GM21529 (cell line): ENCODE measurements around the gene CES2.
A peak's percentile ranks its signal among the peaks of the same experiment; 100 is the strongest.

Experiments used
- ATAC-seq: cut with Tn5 transposase; IDR thresholded peaks from one replicate; pipeline ENCODE4 v1.9.1; 2021; ENCODE audit not compliant: unreplicated experiment

The CES2 gene

DNA sequence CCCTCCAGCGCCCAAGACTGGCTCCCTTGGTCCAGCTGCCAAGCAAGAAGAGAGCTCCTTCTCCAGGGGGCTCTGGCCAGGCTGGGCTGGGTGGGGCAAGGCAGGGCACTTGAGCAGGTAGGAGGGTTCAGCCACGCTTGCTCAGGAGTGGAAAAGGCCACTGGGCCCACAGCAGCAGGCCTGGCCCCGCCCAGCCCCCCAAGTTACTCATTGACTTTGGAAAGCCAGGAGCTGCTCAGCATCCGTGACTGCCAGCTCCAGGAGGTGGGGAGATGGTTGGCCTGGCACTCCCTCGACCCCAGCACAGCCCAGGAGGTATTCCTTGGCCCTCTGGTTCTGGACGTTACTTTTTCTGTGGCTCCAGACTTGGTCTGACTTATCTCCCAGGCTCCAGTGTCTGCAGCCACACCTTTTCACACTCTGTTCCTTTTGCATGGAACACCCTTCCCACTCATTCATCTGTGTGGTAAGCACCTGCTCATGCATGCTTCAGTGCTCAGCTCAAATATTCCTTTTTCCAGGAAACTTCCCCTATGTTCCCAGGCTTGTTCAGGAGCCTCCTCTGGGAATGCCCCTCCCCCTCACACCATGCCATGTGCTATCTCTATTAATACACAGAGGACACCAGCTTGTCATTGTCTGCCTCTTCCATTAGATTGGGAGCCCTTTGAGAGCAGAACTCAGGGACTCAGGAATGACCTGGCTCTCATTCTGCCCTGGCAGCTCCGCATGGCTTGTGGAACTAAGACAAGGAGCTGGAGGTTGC lies 16.3 kb upstream of the CES2 start, which contains the start of gene CDH16:
Gene CDH16 (minus strand): TSS at position 83 of the 766 bp plus-strand sequence. CDS start 820 bp downstream, outside the sequence.
- ATAC-seq: no peak

DNA sequence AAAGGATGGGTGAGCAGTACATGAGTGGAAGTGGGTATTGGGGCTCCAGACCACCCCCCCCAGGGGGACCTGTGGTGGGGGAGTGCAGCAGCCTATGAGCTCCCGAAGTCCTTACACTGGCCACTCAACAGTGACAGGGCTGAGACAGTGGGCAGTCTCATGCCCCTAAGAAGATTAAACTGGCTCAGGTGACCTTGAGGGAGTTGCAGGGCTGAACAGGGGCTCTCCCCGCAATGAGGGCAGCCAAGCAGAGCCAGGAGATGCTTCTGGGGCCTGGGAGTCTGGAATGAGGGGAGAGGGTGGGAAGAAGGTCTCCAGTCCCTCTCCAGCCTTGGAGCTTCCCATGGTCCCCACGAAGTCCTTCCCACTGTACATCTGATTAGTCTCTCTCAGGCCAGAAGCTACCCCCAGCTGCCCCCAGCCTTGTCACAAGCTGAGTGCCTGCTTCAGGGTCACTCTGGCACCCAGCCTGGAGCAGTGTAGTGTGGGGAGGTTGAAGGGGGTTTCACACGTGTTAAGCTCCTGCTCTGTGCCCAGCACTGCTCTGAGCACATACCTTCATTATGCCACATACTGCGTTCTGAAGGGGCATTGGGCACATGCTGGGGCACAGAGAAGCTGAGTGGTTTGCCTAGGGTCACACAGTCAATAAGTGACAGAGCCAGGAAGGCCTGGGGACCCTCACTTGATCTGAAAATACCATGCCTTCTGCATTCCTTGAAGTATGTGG lies 15.6 kb upstream of the CES2 start:
- ATAC-seq: no peak

DNA sequence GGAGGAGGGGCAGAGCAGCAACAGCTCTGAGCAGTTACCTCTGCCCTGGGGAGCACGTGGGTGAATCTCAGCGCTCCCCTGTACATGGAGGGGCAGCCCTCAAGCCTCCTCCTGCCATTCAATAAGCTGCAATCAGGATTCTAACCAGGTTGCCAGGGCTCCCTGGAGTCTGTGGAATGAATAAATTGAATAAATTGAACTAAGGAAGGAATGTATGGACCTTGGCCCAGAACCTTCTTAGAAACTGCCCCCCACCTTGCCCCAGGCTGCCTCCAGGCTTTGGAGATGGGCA lies 15.1 kb upstream of the CES2 start:
- no peak for ATAC-seq

DNA sequence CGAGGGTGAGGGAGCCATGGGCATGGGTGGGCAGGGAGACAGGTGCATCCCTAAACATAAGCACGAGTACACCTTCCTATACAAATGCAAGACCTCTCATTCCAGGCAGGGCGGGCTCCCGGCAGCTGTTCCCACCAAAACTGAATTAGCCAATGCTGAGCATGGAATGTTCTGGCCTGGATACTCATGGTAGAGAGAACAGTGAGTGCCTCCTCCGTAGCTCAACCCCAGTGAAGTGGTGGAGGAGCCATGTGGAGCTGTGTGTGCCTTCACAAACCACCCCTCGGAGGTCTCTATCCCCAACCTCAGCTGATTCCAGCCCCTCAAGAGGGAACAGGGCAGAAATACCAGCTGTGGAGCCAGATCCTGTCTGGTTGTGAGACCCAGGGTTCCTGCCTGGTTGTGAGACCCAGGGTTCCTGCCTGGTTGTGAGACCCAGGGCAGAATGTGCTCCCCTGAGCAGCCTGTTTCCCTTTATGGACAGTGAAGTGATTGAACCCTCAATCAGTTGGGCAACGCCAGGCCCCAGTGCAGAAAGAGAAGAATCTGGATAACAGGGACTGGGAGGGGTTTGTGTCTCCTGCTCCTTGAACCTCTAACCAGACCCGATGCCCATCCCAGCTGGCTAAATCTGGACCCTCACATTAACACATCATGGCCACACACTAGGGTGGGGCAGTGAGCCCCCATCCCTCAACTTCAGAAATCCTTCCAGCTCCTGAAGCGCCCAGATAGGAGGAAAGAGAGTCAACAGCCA lies 14.2 kb upstream of the CES2 start:
- no peak for ATAC-seq

DNA sequence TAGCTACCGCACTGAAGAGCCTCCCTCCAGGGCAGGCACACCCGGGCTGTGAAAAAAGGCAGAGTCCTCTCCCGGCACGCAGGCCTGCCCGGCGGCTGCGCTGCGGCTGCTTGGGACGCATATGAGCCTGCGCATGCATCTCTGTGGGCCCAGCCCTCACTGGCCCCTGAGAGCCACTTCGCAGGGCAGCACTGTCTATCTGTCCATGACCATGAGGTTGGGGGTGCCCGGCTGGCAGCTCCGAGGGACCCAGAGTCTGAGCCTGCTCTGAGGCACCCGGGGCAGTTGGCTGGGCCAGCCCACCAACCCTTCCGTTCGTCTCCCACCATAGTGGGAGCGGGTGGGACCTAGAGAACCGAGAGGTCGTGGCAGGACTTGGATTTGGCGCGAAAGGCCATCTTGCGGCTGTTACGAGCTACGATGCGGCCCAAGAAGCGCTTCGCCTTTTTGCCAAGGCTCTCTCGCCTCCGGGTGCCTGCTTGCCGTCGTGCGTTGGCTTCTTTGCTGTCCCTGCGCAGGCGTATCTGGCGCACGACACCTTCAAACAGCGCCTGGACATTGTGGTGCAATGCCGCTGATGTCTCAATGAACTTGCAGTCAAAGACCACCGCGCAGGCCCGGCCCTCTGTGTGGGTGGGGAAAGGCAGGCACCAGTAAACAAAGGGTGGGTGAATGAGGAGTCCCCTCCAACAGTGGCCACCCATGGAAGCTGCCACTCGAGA lies 13.4 kb upstream of the CES2 start:
- no peak for ATAC-seq

DNA sequence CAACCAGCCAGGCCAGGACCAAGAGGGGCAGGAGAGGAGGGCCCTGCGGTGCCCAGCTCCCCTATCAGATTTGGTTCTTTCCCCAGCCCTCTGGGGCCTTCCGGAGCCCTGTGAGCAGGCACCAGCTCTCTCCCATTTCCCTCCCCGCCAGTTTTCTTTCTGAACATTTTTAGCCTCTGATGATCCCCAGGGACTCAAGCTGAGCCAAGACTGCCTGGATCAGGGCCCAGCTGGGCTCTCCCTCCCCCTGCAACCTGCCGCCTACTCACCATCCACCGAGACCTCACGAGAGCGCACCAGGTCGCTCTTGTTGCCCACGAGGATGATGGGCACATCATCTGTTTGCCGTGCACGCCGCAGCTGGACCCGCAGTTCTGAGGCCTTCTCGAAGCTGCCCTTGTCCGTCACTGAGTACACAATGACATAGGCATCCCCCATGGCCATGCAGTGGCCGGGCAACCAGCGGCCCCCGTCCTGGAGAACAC lies 12.0 kb upstream of the CES2 start:
- no peak for ATAC-seq

DNA sequence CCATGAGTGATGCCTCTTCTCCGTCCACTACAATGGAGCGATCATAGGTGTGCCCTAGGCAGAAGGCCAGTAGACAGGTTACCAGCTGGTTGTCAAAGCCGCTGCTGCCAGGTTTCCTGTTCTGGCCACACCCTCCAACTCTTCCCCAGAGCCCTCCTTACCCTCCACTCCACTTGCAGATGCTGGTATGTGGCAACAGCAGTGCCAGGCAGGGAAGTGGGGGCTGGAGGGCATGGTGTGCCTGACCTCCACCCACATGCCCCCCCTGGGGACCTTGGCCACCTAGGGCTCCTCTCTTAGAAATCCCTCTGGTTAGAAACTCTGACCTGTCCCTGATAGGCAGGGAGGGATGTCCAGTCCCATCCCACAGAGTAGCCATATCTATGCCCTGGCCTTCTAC lies 11.4 kb upstream of the CES2 start:
- no peak for ATAC-seq

DNA sequence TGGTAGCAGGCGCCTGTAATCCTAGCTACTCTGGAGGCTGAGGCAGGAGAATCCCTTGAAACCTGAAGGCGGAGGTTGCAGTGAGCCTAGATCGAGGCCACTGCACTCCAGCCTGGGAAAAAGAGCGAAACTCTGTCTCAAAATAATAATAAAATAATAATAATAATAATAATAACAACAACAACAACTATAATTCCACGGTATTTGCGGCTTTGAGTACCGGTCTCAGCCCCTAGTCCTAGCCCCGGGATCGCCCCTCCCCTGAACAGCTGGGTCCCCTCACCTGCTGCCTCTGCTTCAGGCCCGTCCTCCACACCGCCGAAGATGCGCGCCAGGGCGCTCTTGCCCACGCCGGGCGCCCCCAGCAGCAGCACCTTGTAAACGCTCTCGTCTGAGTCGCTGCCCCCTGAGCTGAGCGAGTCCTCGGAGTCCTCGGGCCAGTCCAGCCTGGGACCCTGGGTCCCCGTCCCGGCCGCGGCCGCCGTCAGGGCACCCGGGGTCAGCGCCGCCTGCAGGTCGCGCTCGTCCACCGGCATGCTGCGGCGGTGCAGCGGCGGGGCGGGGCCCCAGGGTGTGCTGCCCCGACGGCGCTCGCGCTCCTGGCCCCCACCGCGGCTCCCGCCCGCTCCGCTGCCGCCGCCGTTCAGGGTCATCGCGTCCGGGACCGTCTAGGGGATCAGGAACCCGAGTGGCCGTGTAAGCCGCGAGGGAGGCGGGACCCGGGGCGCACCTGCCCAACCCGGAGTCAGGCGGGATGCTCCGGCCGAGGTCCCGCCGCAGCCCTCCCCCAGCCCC lies 10.6 kb upstream of the CES2 start:
- ATAC-seq: no peak

DNA sequence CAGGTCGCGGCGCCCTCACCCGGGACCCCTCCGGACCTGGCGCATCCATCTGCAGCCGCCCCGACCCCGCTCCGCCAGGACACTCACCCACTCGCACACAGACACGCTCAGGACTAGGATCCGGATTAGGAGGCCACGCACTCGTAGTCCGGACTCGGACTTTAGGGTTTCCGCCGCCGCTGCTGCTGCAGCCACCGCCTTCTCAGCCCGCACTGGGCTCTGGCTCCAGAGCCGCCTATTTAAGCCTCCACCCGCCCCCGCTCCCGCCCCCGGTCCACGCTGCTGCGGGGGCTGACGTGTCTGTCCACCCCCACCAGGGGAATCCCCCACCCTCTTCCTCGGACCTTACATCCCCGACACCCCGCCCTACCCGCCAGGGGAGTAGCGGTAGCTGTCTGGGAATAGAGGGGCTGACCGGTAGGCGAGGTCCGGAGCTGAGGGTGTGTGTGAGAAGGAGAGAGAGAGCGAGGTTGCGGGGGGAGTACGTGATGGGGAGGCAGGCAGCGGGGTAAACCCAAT lies 9.9 kb upstream of the CES2 start, which contains the start of gene RRAD:
Gene RRAD (minus strand): TSS at position 214 of the 519 bp plus-strand sequence. CDS start 356 bp downstream, outside the sequence.
- no peak for ATAC-seq

DNA sequence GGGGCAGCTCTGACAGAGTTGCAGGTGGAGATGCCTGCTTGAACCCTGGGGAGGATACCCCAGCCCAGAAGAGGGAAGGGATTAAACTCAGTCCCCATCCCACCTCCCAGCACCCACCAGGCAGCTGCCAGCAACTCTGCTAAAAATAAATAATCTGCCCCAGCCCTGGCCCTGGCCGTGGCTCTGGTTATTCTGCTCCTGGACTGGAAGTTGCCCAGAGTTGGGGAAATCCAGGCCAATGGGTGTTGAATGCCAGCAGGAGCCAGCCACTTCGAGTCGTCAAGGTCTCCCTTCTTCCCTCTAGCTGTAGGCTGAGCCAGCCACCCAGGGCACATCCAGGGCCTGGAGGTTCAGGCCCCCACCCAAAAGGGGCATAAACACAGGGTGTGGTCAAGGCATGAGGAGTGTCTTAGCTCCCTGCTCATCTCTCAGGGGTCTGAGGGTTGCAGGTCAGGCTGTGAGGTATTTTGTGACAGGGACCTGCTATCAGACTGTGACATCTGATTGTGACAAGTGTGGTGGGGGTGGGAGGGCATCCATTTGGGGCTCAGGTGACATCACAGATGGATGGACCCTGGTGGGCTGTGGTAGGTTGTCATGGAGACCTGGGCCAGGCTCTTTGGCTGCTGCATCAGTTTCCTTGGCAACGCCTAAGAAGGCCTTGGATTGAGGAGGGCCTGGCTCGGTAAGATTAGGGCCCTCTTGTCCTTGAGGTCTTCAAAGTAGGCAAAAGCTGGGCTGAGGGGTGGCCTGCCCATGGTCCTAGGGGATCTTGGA lies 9.0 kb upstream of the CES2 start:
- ATAC-seq: no peak

DNA sequence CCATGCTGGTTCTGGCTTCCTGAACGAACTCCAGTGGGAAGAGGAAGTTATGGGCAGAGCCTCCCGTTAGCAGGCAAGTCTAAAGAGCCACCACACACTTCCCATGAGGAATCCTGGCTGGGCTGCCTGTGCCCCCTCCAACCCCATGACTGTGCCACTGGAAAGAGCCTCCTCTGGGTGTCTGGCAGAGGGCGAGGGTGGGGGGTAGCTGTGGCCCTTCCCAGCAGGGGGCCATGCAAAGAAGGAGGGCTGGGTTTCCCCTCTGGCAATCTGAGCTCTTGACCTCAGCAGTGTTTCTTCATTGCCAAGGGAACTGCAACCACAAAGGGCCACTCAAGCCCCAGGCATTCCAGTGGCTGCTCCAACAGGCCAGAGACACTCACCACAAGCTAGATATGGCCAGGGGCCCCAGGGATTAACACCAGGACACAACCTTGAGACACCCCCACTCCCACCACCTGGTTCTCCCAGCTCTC lies 8.3 kb upstream of the CES2 start:
- peak; percentile 37 for ATAC-seq

DNA sequence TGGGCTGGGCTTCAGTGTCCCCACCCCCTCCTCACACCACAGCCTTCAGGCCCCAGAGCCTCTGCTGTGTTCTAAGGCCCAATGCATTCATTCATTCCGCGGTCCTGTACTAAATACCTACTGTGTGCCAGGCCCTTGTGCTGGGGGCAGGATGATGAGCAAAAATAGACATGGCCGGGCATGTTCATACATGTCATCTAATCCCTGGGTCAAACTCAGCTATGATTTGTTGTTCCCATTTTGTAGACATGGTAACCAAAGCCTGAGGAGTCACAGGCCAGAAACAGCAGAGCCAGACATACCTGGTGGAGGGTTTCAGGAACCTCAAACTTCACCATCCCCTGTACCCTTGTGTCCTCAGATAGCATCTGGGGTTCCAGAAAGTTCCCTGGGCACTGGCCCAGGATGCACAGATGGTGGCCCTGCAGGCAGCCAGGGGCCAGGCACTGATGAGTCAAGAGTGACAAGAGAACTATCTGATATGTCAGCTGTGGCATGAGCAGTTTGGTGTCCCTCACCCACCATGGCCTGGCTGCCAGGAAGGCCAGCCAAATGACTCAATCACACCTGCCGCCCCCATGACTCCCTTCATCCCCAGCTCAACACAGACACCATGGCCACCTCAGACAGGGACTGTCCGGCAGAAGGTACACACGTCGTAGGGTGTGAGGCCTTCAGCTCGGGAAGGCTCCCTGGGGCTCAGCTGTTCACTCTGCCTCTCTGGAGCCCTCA lies 7.2 kb upstream of the CES2 start:
- no peak for ATAC-seq

DNA sequence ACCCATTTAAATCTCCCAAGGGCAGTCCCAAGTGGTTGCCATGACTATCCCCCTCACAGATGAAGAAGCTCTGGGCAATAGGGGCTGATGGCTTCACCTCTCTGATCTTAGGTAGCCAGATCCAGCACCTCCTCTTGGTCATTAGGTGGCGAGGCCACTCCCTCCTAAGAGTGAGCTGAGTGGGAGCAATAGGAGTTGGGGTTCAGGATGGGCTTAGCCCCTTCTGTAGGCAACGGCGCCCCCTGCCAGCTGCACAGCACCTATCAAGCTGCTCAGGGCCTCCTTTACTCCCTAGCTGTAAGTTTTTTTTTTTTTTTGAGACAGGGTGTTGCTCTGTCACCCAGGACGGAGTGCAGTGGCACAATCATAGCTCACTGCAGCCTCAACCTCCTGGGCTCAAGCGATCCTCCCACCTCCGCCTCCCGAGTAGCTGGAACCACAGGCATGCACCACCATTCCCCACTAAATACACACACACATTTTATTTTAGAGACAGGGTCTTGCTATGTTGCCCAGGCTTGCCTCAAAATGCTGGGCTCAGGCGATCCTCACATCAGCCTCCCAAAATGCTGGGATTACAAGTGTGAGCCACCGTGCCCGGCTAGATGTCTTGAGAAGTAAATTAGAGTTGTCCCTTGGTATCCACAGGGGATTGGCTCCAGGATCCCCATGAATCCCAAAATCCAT lies 6.5 kb upstream of the CES2 start:
- no peak for ATAC-seq

DNA sequence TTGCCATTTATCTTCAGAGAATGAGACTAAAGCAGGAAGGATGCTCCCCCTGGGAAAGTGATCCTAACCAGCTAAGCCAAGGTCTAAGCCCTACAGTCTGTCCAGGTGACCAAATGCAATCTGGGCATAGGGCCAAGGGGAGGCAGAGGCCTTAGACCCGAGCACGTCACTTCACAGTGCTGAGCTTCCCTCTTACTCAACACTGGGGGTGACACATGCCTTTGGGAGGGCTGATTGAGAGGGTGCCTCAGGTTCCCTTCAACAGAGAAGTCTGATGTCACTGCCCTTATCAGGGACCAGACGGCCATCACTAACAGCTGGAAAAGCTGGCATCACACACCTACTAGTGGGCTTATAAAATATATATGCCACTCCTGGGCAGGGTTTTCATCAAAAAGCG lies 5.1 kb upstream of the CES2 start:
- ATAC-seq: no peak

DNA sequence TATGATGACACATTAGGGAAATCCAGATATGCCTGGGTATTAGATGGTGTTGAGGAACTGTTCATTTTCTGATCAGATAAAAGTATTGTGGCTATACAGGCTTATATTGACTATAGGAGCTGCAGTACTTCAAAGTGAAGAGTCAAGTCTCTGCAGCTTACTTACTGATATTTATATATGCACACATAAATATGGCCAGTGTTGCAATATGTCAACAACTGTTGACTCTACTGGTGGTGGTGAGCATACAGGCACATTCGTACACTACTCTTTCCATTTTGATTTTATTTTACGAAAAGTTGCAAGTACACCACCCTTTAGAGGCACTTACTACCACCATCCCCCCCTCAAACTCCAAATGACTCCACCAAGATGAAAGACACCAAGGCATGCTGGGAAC lies 3.7 kb upstream of the CES2 start:
- no peak for ATAC-seq

DNA sequence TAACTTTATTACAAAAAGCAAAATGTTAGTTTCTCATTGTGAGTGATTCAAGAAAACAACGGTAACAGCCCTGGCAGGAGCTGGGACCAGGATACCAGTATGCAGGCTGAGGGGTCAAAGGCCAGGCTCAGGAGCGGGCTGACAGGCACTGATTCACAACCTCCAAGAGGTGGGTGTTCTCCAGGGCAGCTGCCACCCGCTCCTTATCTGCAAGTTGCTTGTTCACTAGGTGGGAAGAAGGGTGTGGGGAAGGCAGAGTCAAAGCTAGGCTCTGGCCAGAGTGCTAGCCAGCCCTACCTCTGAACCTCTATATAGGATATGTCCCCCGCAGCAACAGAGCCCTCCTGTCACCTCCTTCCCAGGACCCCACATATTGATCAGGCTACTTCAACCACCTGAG lies 3.2 kb upstream of the CES2 start:
- ATAC-seq: no peak

DNA sequence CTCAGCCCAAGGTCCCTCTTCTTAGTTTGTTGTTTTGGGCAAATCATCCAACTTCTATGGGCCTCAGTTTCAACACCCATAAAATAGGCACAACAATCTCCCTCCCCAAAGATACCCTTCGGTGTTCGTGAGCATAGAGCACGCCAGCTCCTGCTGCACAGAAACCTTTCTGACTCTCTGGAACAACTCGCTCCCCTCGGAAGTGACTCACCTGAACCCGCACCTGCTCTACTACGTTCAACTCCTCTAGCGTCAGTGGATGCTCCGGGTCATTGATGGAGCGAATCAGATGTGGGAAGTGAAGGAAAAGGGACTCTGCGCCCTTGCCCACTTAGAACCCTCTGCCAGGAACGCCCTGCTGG lies 1.6 kb upstream of the CES2 start:
- ATAC-seq: no peak
